Panc1 (cell line): ENCODE measurements around the gene SLC8A1. TPM values are rescaled to one million over a fixed set of nuclear protein-coding genes. Genes with fewer than 3 reads are reported as not detected.

Experiments
- ATAC-seq: fragments of 200-7000 bp; cut with Tn5 transposase; 2 replicates; pipeline ENCODE4 v1.9.1; 2020; ENCODE audit warnings: mild to moderate bottlenecking, moderate library complexity
- BruUV-seq: library from RNA; stranded (reverse); fragments of 400-500 nt; replicated peaks from 2 replicates; lab custom pipeline; 2021; lab: Mats Ljungman, UMichigan
- CTCF ChIA-PET: fragments of 300-600 bp; sonication (Branson Sonifier 250); formaldehyde crosslinking; loops from one replicate; lab custom pipeline; 2022; ENCODE audit warnings: antibody characterized with exemption; lab: Charles Lee
- POLR2A ChIA-PET: fragments of 300-600 bp; sonication (Branson Sonifier 250); formaldehyde crosslinking; loops from one replicate; lab custom pipeline; 2022; ENCODE audit warnings: antibody characterized with exemption; lab: Charles Lee
- DNase-seq: peaks from one replicate; pipeline ENCODE4 v3.0.0-alpha.2; 2010; ENCODE audit warnings: low read depth, low spot score
- H3K27ac ChIP-seq: 2 replicates; pipeline ENCODE4 v1.5.1; 2011; ENCODE audit warnings: mild to moderate bottlenecking, low read length, inconsistent platforms
- H3K27me3 ChIP-seq: fragments of 200-500 bp; sonication (Bioruptor generic); 2 replicates; pipeline ENCODE4 v1.6.0; 2014; ENCODE audit warnings: low read length, inconsistent platforms; ENCODE audit not compliant: control insufficient read depth, insufficient read depth
- H3K36me3 ChIP-seq: fragments of 200-500 bp; sonication (Bioruptor generic); 2 replicates; pipeline ENCODE4 v1.5.1; 2014; ENCODE audit warnings: inconsistent platforms, mild to moderate bottlenecking, low read length, moderate library complexity; ENCODE audit not compliant: control insufficient read depth, insufficient read depth
- H3K4me1 ChIP-seq: 2 replicates; pipeline ENCODE4 v1.5.1; 2011; ENCODE audit warnings: inconsistent platforms, mild to moderate bottlenecking, low read length, moderate library complexity; ENCODE audit not compliant: control insufficient read depth, insufficient read depth
- H3K4me3 ChIP-seq, 2 experiments: 2 replicates each; pipeline ENCODE4 v1.5.1; 2011 to 2012; ENCODE audit warnings: low read depth in 2 of 2, low read length in 2 of 2, mild to moderate bottlenecking in 2 of 2, inconsistent platforms in 1 of 2, moderate library complexity in 1 of 2
- H3K9me3 ChIP-seq: fragments of 200-500 bp; sonication (Bioruptor generic); 2 replicates; pipeline ENCODE4 v1.5.1; 2014; ENCODE audit warnings: low read depth, mild to moderate bottlenecking, inconsistent platforms, low read length, moderate library complexity; ENCODE audit not compliant: control insufficient read depth, insufficient read depth
- CTCF ChIP-seq: fragments of 450-650 bp; IDR thresholded peaks from 2 replicates; pipeline ENCODE4 v1.5.1; 2017; ENCODE audit warnings: mild to moderate bottlenecking
- POLR2AphosphoS5 ChIP-seq: IDR thresholded peaks from 2 replicates; pipeline ENCODE4 v1.6.1; 2012; ENCODE audit warnings: mild to moderate bottlenecking, low read depth, low read length, moderate library complexity
- REST ChIP-seq, 2 experiments: IDR thresholded peaks; 2 replicates each; pipeline ENCODE4 v1.6.1; 2011 to 2012; ENCODE audit warnings: low read depth in 2 of 2, control low read depth in 1 of 2, low read length in 1 of 2, mild to moderate bottlenecking in 1 of 2, moderate library complexity in 1 of 2; ENCODE audit not compliant: insufficient read depth in 1 of 2
- SIN3A ChIP-seq: IDR thresholded peaks from 2 replicates; pipeline ENCODE4 v1.6.1; 2012; ENCODE audit warnings: low read depth, mild to moderate bottlenecking, low read length, moderate library complexity, borderline replicate concordance; ENCODE audit not compliant: insufficient read depth
- TCF7L2 ChIP-seq: IDR thresholded peaks from 2 replicates; pipeline ENCODE4 v1.6.1; 2011; ENCODE audit warnings: mild to moderate bottlenecking, low read depth, low read length, inconsistent platforms
- in situ Hi-C: cut with HindIII; loops from 2 replicates; pipeline ENCODE4 v1.10.0; 2016; ENCODE audit warnings: low sequenced_read_pairs, low pct_unique_long_range_greater_than_20kb
- intact Hi-C: fragments of 100-400 bp; cut with micrococcal nuclease; formaldehyde crosslinking; loops from one replicate; pipeline ENCODE4 v1.10.0; 2022; ENCODE audit not compliant: unreplicated experiment
- total RNA-seq: library from RNA; stranded (reverse); gene quantifications from one replicate; pipeline ENCODE4 v1.2.1, GENCODE V29; 2021; ENCODE audit not compliant: unreplicated experiment

Gene SLC8A1
- total RNA-seq, 1 experiment from 2014 or later = 0.59 TPM

- Histone ChIP-seq H3K9me3 (no peaks in the 10 kb centered on the region), H3K27me3 (no peaks in the 10 kb centered on the region), H3K36me3 (no peaks in the 10 kb centered on the region), H3K4me3 (no peak overlapping the region), H3K4me1 (no peaks in the 10 kb centered on the region), H3K27ac (no peak overlapping the region)
- ChIA-PET POLR2A (no interaction called here), CTCF (no interaction called here)
- BruUV-seq = no TSS peak
- ATAC-seq (no peak), DNase-seq (no peak)
- intact Hi-C loops = no loop called here
- in situ Hi-C loops = no loop called here
- TF ChIP-seq CTCF = no peak
- no peak for TF ChIP-seq POLR2AphosphoS5
- TF ChIP-seq SIN3A = no peak
- TF ChIP-seq TCF7L2 = no peak
- TF ChIP-seq REST (IDR thresholded peaks at IDR 0.05; ENCODE audit: insufficient read depth in 1 of 2, low read depth in 2 of 2, low read length in 1 of 2) = no peak
These were observed 336.5 kb downstream of the SLC8A1 start for GRCh38 chr2:40115348-40115747.

GRCh38 chr2:40113997-40114396, 337.9 kb downstream of the SLC8A1 start:
- POLR2A ChIA-PET = interaction anchor here (0.5 kb wide), 1 partner anchor 1172 kb away, joined by 8 read pairs; no protein-coding TSS in a partner anchor
- H3K27ac ChIP-seq = no peak overlapping the region
- H3K9me3 ChIP-seq = no peaks in the 10 kb centered on the region
- ATAC-seq = no peak
- BruUV-seq = no TSS peak
- TF ChIP-seq SIN3A = no peak
- no peak for TF ChIP-seq CTCF
- TF ChIP-seq POLR2AphosphoS5 = no peak
- TF ChIP-seq TCF7L2 = no peak
- no peak for TF ChIP-seq REST (IDR thresholded peaks at IDR 0.05; ENCODE audit: insufficient read depth in 1 of 2, low read depth in 2 of 2, low read length in 1 of 2)
- no peak for DNase-seq
- no peaks in the 10 kb centered on the region for H3K36me3 ChIP-seq
- CTCF ChIA-PET = no interaction called here
- H3K27me3 ChIP-seq = no peaks in the 10 kb centered on the region
- H3K4me1 ChIP-seq = no peaks in the 10 kb centered on the region
- H3K4me3 ChIP-seq = no peak overlapping the region
- in situ Hi-C loops (no loop called here), intact Hi-C loops (no loop called here)
